Endothelial cell of umbilical vein (primary cell): ENCODE measurements around the gene S1PR5.

Source experiments
- EZH2 ChIP-seq: IDR thresholded peaks from 2 replicates; pipeline ENCODE4 v1.6.1; 2012; ENCODE audit warnings: borderline replicate concordance, low read depth, mild to moderate bottlenecking, moderate library complexity, low read length, inconsistent platforms; ENCODE audit not compliant: severe bottlenecking
- JUN ChIP-seq: IDR thresholded peaks from 2 replicates; pipeline ENCODE4 v1.6.1; 2011; ENCODE audit warnings: borderline replicate concordance, low read depth; ENCODE audit not compliant: insufficient read length, insufficient read depth
- MYC ChIP-seq: IDR thresholded peaks from one replicate; pipeline ENCODE4 v1.6.1; 2011; ENCODE audit warnings: mild to moderate bottlenecking, low read depth, low read length
- POLR2A ChIP-seq: IDR thresholded peaks from 2 replicates; pipeline ENCODE4 v1.6.1; 2012; ENCODE audit warnings: low read depth, mild to moderate bottlenecking, control low read depth, low read length
- POLR2AphosphoS5 ChIP-seq: IDR thresholded peaks from 2 replicates; pipeline ENCODE4 v1.6.1; 2012; ENCODE audit warnings: low read depth, mild to moderate bottlenecking, control low read depth, low read length, moderate library complexity; ENCODE audit not compliant: insufficient read depth
- TF ChIP-seq, protein P1 (sequence below), 2 donors: IDR thresholded peaks; 1 replicate in 1 of 2; 2 replicates in 1 of 2; pipeline ENCODE4 v1.5.1; 2011; ENCODE audit warnings: low read length in 2 of 2, mild to moderate bottlenecking in 2 of 2, moderate library complexity in 2 of 2, control low read depth in 1 of 2, inconsistent platforms in 1 of 2, low read depth in 1 of 2; ENCODE audit not compliant: insufficient read depth in 1 of 2; ENCODE audit errors: extremely low read depth in 1 of 2

- TF ChIP-seq POLR2A (no peak), JUN (no peak), EZH2 (no peak), POLR2AphosphoS5 (no peak), MYC (no peak)
- TF ChIP-seq, protein P1, sequence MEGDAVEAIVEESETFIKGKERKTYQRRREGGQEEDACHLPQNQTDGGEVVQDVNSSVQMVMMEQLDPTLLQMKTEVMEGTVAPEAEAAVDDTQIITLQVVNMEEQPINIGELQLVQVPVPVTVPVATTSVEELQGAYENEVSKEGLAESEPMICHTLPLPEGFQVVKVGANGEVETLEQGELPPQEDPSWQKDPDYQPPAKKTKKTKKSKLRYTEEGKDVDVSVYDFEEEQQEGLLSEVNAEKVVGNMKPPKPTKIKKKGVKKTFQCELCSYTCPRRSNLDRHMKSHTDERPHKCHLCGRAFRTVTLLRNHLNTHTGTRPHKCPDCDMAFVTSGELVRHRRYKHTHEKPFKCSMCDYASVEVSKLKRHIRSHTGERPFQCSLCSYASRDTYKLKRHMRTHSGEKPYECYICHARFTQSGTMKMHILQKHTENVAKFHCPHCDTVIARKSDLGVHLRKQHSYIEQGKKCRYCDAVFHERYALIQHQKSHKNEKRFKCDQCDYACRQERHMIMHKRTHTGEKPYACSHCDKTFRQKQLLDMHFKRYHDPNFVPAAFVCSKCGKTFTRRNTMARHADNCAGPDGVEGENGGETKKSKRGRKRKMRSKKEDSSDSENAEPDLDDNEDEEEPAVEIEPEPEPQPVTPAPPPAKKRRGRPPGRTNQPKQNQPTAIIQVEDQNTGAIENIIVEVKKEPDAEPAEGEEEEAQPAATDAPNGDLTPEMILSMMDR (IDR thresholded peaks at IDR 0.05; ENCODE audit: extremely low read depth in 1 of 2, insufficient read depth in 1 of 2, low read depth in 1 of 2, low read length in 2 of 2): no peak
These were observed 30.7 kb downstream of the S1PR5 start for GRCh38 chr19:10486551-10486950.
